SU-DHL-6 (cell line): ENCODE data around the gene NEU1.

Experiments
- EZH2phosphoT487 ChIP-seq: fragments of 200-600 bp; sonication (generic), shearing (Covaris generic); conservative IDR thresholded peaks from 2 replicates; pipeline ENCODE4 v1.6.1; 2018; ENCODE audit warnings: mild to moderate bottlenecking, antibody characterized with exemption, low read length, moderate library complexity, mixed read lengths
- TF ChIP-seq, protein P1 (sequence below): fragments of 200-600 bp; sonication (generic); IDR thresholded peaks from one replicate; pipeline ENCODE4 v1.5.1; 2017; ENCODE audit warnings: antibody characterized with exemption, mild to moderate bottlenecking, low read length, moderate library complexity; ENCODE audit not compliant: insufficient read depth, poor library complexity, severe bottlenecking

GRCh38 chr6:31844507-31844906 lies 18.1 kb downstream of the NEU1 start:
- TF ChIP-seq, protein P1, sequence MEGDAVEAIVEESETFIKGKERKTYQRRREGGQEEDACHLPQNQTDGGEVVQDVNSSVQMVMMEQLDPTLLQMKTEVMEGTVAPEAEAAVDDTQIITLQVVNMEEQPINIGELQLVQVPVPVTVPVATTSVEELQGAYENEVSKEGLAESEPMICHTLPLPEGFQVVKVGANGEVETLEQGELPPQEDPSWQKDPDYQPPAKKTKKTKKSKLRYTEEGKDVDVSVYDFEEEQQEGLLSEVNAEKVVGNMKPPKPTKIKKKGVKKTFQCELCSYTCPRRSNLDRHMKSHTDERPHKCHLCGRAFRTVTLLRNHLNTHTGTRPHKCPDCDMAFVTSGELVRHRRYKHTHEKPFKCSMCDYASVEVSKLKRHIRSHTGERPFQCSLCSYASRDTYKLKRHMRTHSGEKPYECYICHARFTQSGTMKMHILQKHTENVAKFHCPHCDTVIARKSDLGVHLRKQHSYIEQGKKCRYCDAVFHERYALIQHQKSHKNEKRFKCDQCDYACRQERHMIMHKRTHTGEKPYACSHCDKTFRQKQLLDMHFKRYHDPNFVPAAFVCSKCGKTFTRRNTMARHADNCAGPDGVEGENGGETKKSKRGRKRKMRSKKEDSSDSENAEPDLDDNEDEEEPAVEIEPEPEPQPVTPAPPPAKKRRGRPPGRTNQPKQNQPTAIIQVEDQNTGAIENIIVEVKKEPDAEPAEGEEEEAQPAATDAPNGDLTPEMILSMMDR = no peak
- TF ChIP-seq EZH2phosphoT487 = no peak
